Prostate gland (tissue), 2 donors: Measurements from ENCODE around the gene TPT1.
"Not testable (repeated sequence)": the region's sequence is repeated elsewhere in the genome, so short reads cannot be mapped to it uniquely, and the experiment has no call there.

Source experiments
- POLR2AphosphoS5 ChIP-seq: sonication (generic); formaldehyde crosslinking; IDR thresholded peaks from one replicate; pipeline ENCODE4 v1.6.1; 2017; ENCODE audit warnings: antibody characterized with exemption
- TF ChIP-seq, protein P1 (sequence below), 4 experiments: fragments of 200-600 bp in 2 of 4; fragments of 450-650 bp in 2 of 4; sonication (generic) in 2 of 4; IDR thresholded peaks; 1 replicate in 3 of 4; 2 replicates in 1 of 4; pipeline ENCODE4 v1.5.1; 2016 to 2019; ENCODE audit warnings: antibody characterized with exemption in 4 of 4, mild to moderate bottlenecking in 2 of 4, moderate library complexity in 2 of 4

DNA sequence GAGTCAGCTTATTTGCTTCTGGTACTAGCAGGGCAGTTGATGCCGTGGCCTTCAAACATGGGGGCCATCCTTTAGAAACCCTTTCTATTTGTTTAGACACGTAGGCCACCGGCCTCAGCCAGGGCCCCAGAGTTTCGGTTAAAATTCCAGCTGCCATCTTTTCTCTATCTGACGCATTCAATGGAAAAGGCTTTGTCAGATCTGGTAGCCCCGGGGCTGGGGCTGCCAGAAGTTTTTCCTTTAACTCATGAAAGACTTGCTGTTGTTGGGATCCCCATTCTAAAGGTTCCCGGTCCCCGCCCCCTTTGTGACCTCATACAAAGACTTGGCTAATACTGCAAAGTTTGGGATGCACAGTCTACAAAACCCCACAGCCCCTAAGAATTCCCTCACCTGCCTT lies 35.7 kb upstream of the TPT1 start:
- TF ChIP-seq, protein P1, sequence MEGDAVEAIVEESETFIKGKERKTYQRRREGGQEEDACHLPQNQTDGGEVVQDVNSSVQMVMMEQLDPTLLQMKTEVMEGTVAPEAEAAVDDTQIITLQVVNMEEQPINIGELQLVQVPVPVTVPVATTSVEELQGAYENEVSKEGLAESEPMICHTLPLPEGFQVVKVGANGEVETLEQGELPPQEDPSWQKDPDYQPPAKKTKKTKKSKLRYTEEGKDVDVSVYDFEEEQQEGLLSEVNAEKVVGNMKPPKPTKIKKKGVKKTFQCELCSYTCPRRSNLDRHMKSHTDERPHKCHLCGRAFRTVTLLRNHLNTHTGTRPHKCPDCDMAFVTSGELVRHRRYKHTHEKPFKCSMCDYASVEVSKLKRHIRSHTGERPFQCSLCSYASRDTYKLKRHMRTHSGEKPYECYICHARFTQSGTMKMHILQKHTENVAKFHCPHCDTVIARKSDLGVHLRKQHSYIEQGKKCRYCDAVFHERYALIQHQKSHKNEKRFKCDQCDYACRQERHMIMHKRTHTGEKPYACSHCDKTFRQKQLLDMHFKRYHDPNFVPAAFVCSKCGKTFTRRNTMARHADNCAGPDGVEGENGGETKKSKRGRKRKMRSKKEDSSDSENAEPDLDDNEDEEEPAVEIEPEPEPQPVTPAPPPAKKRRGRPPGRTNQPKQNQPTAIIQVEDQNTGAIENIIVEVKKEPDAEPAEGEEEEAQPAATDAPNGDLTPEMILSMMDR (IDR thresholded peaks at IDR 0.05) = not testable (repeated sequence)
- TF ChIP-seq POLR2AphosphoS5 = not testable (repeated sequence)
